ENCODE results near the gene ZNF518A. TPM values are rescaled to one million over a fixed set of nuclear protein-coding genes. Genes with fewer than 3 reads are reported as not detected.

Gene ZNF518A
- polyA plus RNA-seq, 1 donor from 2014 or later: 56.7 TPM

GRCh38 chr10:96096958-96097357 lies 33.1 kb upstream of the ZNF518A start:
- Histone ChIP-seq H4K20me1 (ENCODE audit: insufficient read depth) (no peaks in the 10 kb centered on the region), H3K4me2 (ENCODE audit: low read length) (no peak overlapping the region), H3F3A (ENCODE audit: insufficient read depth, low read length, poor library complexity, severe bottlenecking) (no peaks in the 10 kb centered on the region), H3K36me3 (ENCODE audit: insufficient read depth, low read length) (no peaks in the 10 kb centered on the region), H2AFZ (ENCODE audit: low read depth, low read length) (no peak overlapping the region), H3K79me2 (replicated peaks; ENCODE audit: insufficient read depth, low read length) (no peaks in the 10 kb centered on the region), H3K27ac (ENCODE audit: low read length) (no peak overlapping the region), H3K27me3 (ENCODE audit: insufficient read depth, low read depth, low read length) (no peaks in the 10 kb centered on the region), H3K9me3 (ENCODE audit: low read length) (no peaks in the 10 kb centered on the region), H3K4me3 (ENCODE audit: low read length) (no peak overlapping the region), H3K9ac (ENCODE audit: low read length) (no peak overlapping the region), H3K9me2 (ENCODE audit: insufficient read depth, low read length) (no peaks in the 10 kb centered on the region)
- TF ChIP-seq POLR2AphosphoS5 (IDR thresholded peaks at IDR 0.05) (no peak), EZH2 (IDR thresholded peaks at IDR 0.05; ENCODE audit: borderline replicate concordance, insufficient read depth, low read length, poor library complexity, severe bottlenecking) (no peak), REST (IDR thresholded peaks at IDR 0.05; ENCODE audit: borderline replicate concordance) (no peak), CTCF (IDR thresholded peaks at IDR 0.05; ENCODE audit: poor library complexity, severe bottlenecking) (no peak), EP300 (conservative IDR thresholded peaks at IDR 0.05; ENCODE audit: poor library complexity, severe bottlenecking) (no peak), TAF1 (IDR thresholded peaks at IDR 0.05; ENCODE audit: low read depth) (no peak), MXI1 (conservative IDR thresholded peaks at IDR 0.05; ENCODE audit: poor library complexity, severe bottlenecking) (no peak), RAD21 (conservative IDR thresholded peaks at IDR 0.05) (no peak), SMC3 (conservative IDR thresholded peaks at IDR 0.05; ENCODE audit: poor library complexity) (no peak)

- Histone ChIP-seq H3K27ac (ENCODE audit: low read length) (no peak overlapping the region), H4K20me1 (ENCODE audit: insufficient read depth) (no peaks in the 10 kb centered on the region), H3K36me3 (ENCODE audit: insufficient read depth, low read length) (no peaks in the 10 kb centered on the region), H3K4me2 (ENCODE audit: low read length) (no peak overlapping the region), H3K79me2 (replicated peaks; ENCODE audit: insufficient read depth, low read length) (no peaks in the 10 kb centered on the region), H3K9me3 (ENCODE audit: low read length) (no peaks in the 10 kb centered on the region), H3K27me3 (ENCODE audit: insufficient read depth, low read depth, low read length) (no peaks in the 10 kb centered on the region), H3K9me2 (ENCODE audit: insufficient read depth, low read length) (no peaks in the 10 kb centered on the region), H2AFZ (ENCODE audit: low read depth, low read length) (no peak overlapping the region), H3F3A (ENCODE audit: insufficient read depth, low read length, poor library complexity, severe bottlenecking) (no peaks in the 10 kb centered on the region), H3K4me3 (ENCODE audit: low read length) (no peak overlapping the region), H3K9ac (ENCODE audit: low read length) (no peak overlapping the region)
- TF ChIP-seq EZH2 (IDR thresholded peaks at IDR 0.05; ENCODE audit: borderline replicate concordance, insufficient read depth, low read length, poor library complexity, severe bottlenecking): no peak
- no peak for TF ChIP-seq MXI1 (conservative IDR thresholded peaks at IDR 0.05; ENCODE audit: poor library complexity, severe bottlenecking)
- no peak for TF ChIP-seq POLR2AphosphoS5 (IDR thresholded peaks at IDR 0.05)
- TF ChIP-seq TAF1 (IDR thresholded peaks at IDR 0.05; ENCODE audit: low read depth): no peak
- no peak for TF ChIP-seq CTCF (IDR thresholded peaks at IDR 0.05; ENCODE audit: poor library complexity, severe bottlenecking)
- TF ChIP-seq SMC3 (conservative IDR thresholded peaks at IDR 0.05; ENCODE audit: poor library complexity): no peak
- no peak for TF ChIP-seq RAD21 (conservative IDR thresholded peaks at IDR 0.05)
Observed at GRCh38 chr10:96097865-96098264, 32.2 kb upstream of the ZNF518A start.
